ENCODE results near the gene RPTOR.

GRCh38 chr17:80814491-80814890, 269.9 kb downstream of the RPTOR start:
- TF ChIP-seq EZH2 (IDR thresholded peaks at IDR 0.05; ENCODE audit: insufficient read depth, poor library complexity, severe bottlenecking), result no peak
- TF ChIP-seq EZH2phosphoT487 (IDR thresholded peaks at IDR 0.05; ENCODE audit: insufficient read depth, low read depth), result no peak
